GM21526 (cell line): ENCODE results near the gene RNF224.
"Not testable (repeated sequence)": the region's sequence is repeated elsewhere in the genome, so short reads cannot be mapped to it uniquely, and the experiment has no call there.

ENCODE experiments used
- ATAC-seq: cut with Tn5 transposase; IDR thresholded peaks from one replicate; pipeline ENCODE4 v1.9.1; 2021; ENCODE audit warnings: moderate library complexity; ENCODE audit not compliant: unreplicated experiment, low FRiP score

The RNF224 gene

GRCh38 chr9:137251194-137251461 is 23.8 kb downstream of the RNF224 start, which contains the start of gene STPG3:
Gene STPG3 (plus strand): TSS chr9:137251286. CDS start chr9:137251287, 1 bp downstream.
- ATAC-seq: no peak

GRCh38 chr9:137251490-137252268 is 24.4 kb downstream of the RNF224 start:
- no peak for ATAC-seq

- no peak for ATAC-seq
Measured at GRCh38 chr9:137252555-137253506, 25.5 kb downstream of the RNF224 start.

- no peak for ATAC-seq
Measured at GRCh38 chr9:137253717-137254623, 26.7 kb downstream of the RNF224 start.

- ATAC-seq: peak; percentile 52
Measured at GRCh38 chr9:137254624-137255447, 27.5 kb downstream of the RNF224 start, which contains the start of gene NELFB. Gene NELFB (plus strand): TSS chr9:137255327.

- ATAC-seq: peak; percentile 26
Measured at GRCh38 chr9:137255448-137256114, 28.3 kb downstream of the RNF224 start.

- no peak for ATAC-seq
Measured at GRCh38 chr9:137256362-137256761, 29.1 kb downstream of the RNF224 start.

- no peak for ATAC-seq
Measured at GRCh38 chr9:137256856-137257255, 29.6 kb downstream of the RNF224 start.

- ATAC-seq: not testable (repeated sequence)
Measured at GRCh38 chr9:137262173-137262908, 35.0 kb downstream of the RNF224 start.

- ATAC-seq: no peak
Measured at GRCh38 chr9:137262909-137263285, 35.6 kb downstream of the RNF224 start.

GRCh38 chr9:137263506-137263905 is 36.2 kb downstream of the RNF224 start:
- ATAC-seq: no peak

GRCh38 chr9:137264067-137264466 is 36.8 kb downstream of the RNF224 start:
- no peak for ATAC-seq

- ATAC-seq: no peak
Measured at GRCh38 chr9:137265496-137266161, 38.3 kb downstream of the RNF224 start.

- no peak for ATAC-seq
Measured at GRCh38 chr9:137266162-137266527, 38.8 kb downstream of the RNF224 start.

GRCh38 chr9:137266585-137267453 is 39.5 kb downstream of the RNF224 start:
- no peak for ATAC-seq

GRCh38 chr9:137267933-137268355 is 40.6 kb downstream of the RNF224 start:
- no peak for ATAC-seq
